GM12878 (cell line): ENCODE data around the gene AFAP1. TPM values are rescaled to one million over a fixed set of nuclear protein-coding genes. Genes with fewer than 3 reads are reported as not detected.

ENCODE experiments used
- ATAC-seq: fragments of 200-7000 bp; cut with Tn5 transposase; 3 replicates; pipeline ENCODE4 v1.9.1; 2020; ENCODE audit warnings: mild to moderate bottlenecking, moderate library complexity
- BruUV-seq: library from RNA; stranded (reverse); fragments of 400-500 nt; replicated peaks from 2 replicates; lab custom pipeline; 2021; lab: Mats Ljungman, UMichigan
- CTCF ChIA-PET: fragments of 300-600 bp; sonication (Branson Sonifier 250); formaldehyde crosslinking; extraction: SDS; loops from one replicate; lab custom pipeline; 2021; ENCODE audit warnings: inconsistent platforms; lab: Yijun Ruan, JAX
- POLR2A ChIA-PET: fragments of 350-600 bp; formaldehyde crosslinking; extraction: SDS; loops from one replicate; lab custom pipeline; 2021; ENCODE audit warnings: inconsistent platforms; lab: Charles Lee
- RAD21 ChIA-PET: fragments of 300-600 bp; sonication (Branson Sonifier 250); formaldehyde crosslinking; loops from one replicate; lab custom pipeline; 2023; ENCODE audit warnings: antibody characterized with exemption; ENCODE audit not compliant: unreplicated experiment; lab: Charles Lee
- SMC1A ChIA-PET: fragments of 300-600 bp; sonication (Branson Sonifier 250); formaldehyde crosslinking; loops from one replicate; lab custom pipeline; 2023; ENCODE audit not compliant: unreplicated experiment, uncharacterized antibody; lab: Charles Lee
- DNase-seq: peaks from one replicate; pipeline ENCODE4 v3.0.0-alpha.2; 2011; ENCODE audit warnings: low read depth, low spot score
- FAIRE-seq: peaks from 3 replicates; lab custom pipeline; 2011; peaks lifted over from hg19 to GRCh38; lab: Jason Lieb, UNC
- H2AFZ ChIP-seq: 2 replicates; pipeline ENCODE4 v1.6.0; 2011; ENCODE audit warnings: low read depth, low read length, control low read depth; ENCODE audit not compliant: control insufficient read depth
- H3K27ac ChIP-seq: 2 replicates; pipeline ENCODE4 v1.5.1; 2011; ENCODE audit warnings: control low read depth; ENCODE audit not compliant: control insufficient read depth, insufficient read depth
- H3K27me3 ChIP-seq, 2 experiments: replicated peaks in 1 of 2; 2 replicates each; pipeline versions ENCODE4 v1.6.0 to v1.6.1; 2011; ENCODE audit warnings: low read length in 1 of 2; ENCODE audit not compliant: control insufficient read depth in 2 of 2, insufficient read depth in 2 of 2
- H3K36me3 ChIP-seq, 2 experiments: 2 replicates each; pipeline ENCODE4 v1.5.1; 2011; ENCODE audit warnings: low read length in 1 of 2; ENCODE audit not compliant: control insufficient read depth in 2 of 2, insufficient read depth in 2 of 2
- H3K4me1 ChIP-seq: 2 replicates; pipeline ENCODE4 v1.6.1; 2011; ENCODE audit warnings: mild to moderate bottlenecking, low read length, moderate library complexity, mixed read lengths; ENCODE audit not compliant: control insufficient read depth, insufficient read depth
- H3K4me2 ChIP-seq: 2 replicates; pipeline ENCODE4 v1.6.0; 2011; ENCODE audit warnings: control low read depth; ENCODE audit not compliant: control insufficient read depth, insufficient read depth
- H3K4me3 ChIP-seq: fragments of 200-600 bp; sonication (generic); 2 replicates; pipeline ENCODE4 v1.5.1; 2016
- H3K79me2 ChIP-seq: 2 replicates; pipeline ENCODE4 v1.6.0; 2011; ENCODE audit warnings: low read length; ENCODE audit not compliant: control insufficient read depth, insufficient read depth
- H3K9ac ChIP-seq: 2 replicates; pipeline ENCODE4 v1.8.0; 2011; ENCODE audit warnings: low read length, control low read depth, mixed read lengths; ENCODE audit not compliant: control insufficient read depth, insufficient read depth
- H3K9me3 ChIP-seq: replicated peaks from 3 replicates; pipeline ENCODE4 v1.5.1; 2011; ENCODE audit warnings: mild to moderate bottlenecking, low read length; ENCODE audit not compliant: control insufficient read depth, insufficient read depth
- H4K20me1 ChIP-seq: 2 replicates; pipeline ENCODE4 v1.6.0; 2011; ENCODE audit not compliant: control insufficient read depth, insufficient read depth
- CEBPB ChIP-seq, 2 experiments: fragments of 150-350 bp in 1 of 2; IDR thresholded peaks; 2 replicates each; pipeline ENCODE4 v1.6.1; 2012 to 2014; ENCODE audit warnings: low read depth in 2 of 2, low read length in 2 of 2, borderline replicate concordance in 1 of 2, inconsistent platforms in 1 of 2
- CREB1 ChIP-seq: IDR thresholded peaks from 2 replicates; pipeline ENCODE4 v1.6.1; 2012; ENCODE audit warnings: low read depth, mild to moderate bottlenecking, inconsistent platforms
- LARP7 ChIP-seq: fragments of 450-650 bp; IDR thresholded peaks from 2 replicates; pipeline ENCODE4 v1.6.1; 2017; ENCODE audit warnings: mild to moderate bottlenecking
- MEF2A ChIP-seq: IDR thresholded peaks from 2 replicates; pipeline ENCODE4 v1.6.1; 2011; ENCODE audit warnings: low read depth, mild to moderate bottlenecking, low read length, moderate library complexity; ENCODE audit not compliant: insufficient read depth
- MTA2 ChIP-seq: fragments of 450-650 bp; IDR thresholded peaks from 2 replicates; pipeline ENCODE4 v1.6.1; 2016; ENCODE audit warnings: low read depth, mild to moderate bottlenecking, moderate library complexity
- NFXL1 ChIP-seq: fragments of 450-650 bp; IDR thresholded peaks from 2 replicates; pipeline ENCODE4 v1.6.1; 2017; ENCODE audit warnings: antibody characterized with exemption, mild to moderate bottlenecking, borderline replicate concordance
- RCOR1 ChIP-seq: conservative IDR thresholded peaks from 2 replicates; pipeline ENCODE4 v1.6.1; 2012; ENCODE audit warnings: low read depth, low read length, improper control_type of control experiment
- SMC3 ChIP-seq: IDR thresholded peaks from 2 replicates; pipeline ENCODE4 v1.6.1; 2011; ENCODE audit warnings: low read length, improper control_type of control experiment, borderline replicate concordance
- TCF3 ChIP-seq: IDR thresholded peaks from 2 replicates; pipeline ENCODE4 v1.6.1; 2012; ENCODE audit warnings: low read depth, mild to moderate bottlenecking, low read length, borderline replicate concordance; ENCODE audit not compliant: insufficient read depth
- WGBS: methylation state at CpG from one replicate; pipeline ENCODE4 v1.1.6; 2016; ENCODE audit warnings: low lambda C conversion rate; ENCODE audit not compliant: insufficient replicate concordance, insufficient coverage; ENCODE audit errors: missing lambda C conversion rate; 5-methylcytosine and 5-hydroxymethylcytosine counted together
- in situ Hi-C: fragments of 300-500 bp; cut with MboI; formaldehyde crosslinking; loops from 9 replicates; pipeline ENCODE4 v1.14.3; 2018; ENCODE audit warnings: mixed read lengths
- intact Hi-C: fragments of 100-400 bp; cut with micrococcal nuclease; formaldehyde crosslinking; loops from one replicate; pipeline ENCODE4 v1.14.2; 2022; ENCODE audit not compliant: unreplicated experiment
- polyA plus RNA-seq, 11 experiments: library from polyadenylated mRNA; depleted of rRNA in 4 of 11; unstranded in 6 of 11; stranded (reverse) in 5 of 11; fragments of >200 nt; fragmentation: Nextera tagmentation in 4 of 11; fragmentation: Illumina TruSeq in 1 of 11; extraction: Ambion mirVana in 4 of 11; extraction: Trizol in 1 of 11; gene quantifications; 1 replicate in 1 of 11; 2 replicates in 10 of 11; pipeline versions ENCODE4 v1.2.1 to v1.2.3, GENCODE V29; 2011 to 2016; ENCODE audit warnings: inconsistent platforms in 2 of 11, missing spikeins in 2 of 11, low read depth in 1 of 11
- total RNA-seq, 4 experiments: library from RNA; depleted of rRNA in 3 of 4; stranded (reverse); fragments of >200 nt in 3 of 4; fragmentation: Illumina TruSeq in 1 of 4; extraction: Trizol in 1 of 4; gene quantifications; 2 replicates each; pipeline versions ENCODE4 v1.2.1 to v1.2.3, GENCODE V29; 2013 to 2021
- TF ChIP-seq, protein P1 (sequence below): IDR thresholded peaks from 2 replicates; pipeline ENCODE4 v1.6.1; 2012; ENCODE audit warnings: low read depth, low read length, improper control_type of control experiment
- TF ChIP-seq, protein P2 (sequence below): IDR thresholded peaks from 2 replicates; pipeline ENCODE4 v1.6.1; 2011; ENCODE audit warnings: low read depth, low read length, improper control_type of control experiment, borderline replicate concordance
- TF ChIP-seq, protein P3 (sequence below): IDR thresholded peaks from 2 replicates; pipeline ENCODE4 v1.6.1; 2012; ENCODE audit warnings: low read depth, low read length, improper control_type of control experiment

Gene AFAP1
- total and polyA plus RNA-seq, 10 of the 15 experiments (the other 5 are each of a cell fraction or from before 2014, with no cell fraction given) = 0.02 to 0.23 (median 0.09) TPM; not detected in 1

DNA sequence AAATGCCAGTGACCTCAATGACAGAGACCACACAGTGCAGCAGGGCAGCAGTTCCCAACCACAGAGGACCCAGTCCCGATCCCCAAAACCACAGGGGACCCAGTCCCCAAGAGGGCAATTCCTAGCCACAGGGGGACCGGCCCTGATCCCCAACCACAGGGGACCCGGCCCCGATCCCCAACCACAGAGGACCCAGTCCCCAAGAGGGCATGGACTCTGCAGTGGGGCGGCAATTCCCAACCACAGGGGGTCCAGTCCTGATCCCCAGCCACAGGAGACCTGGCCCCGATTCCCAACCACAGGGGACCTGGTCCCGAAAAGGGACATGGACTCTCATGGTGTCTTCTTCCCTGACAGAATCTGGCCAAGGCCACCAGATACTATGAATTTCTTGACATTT is 136.3 kb downstream of the AFAP1 start:
- H3K9me3 ChIP-seq = no peaks in the 10 kb centered on the region; the same call in 2 of the 3 replicates
- H4K20me1 ChIP-seq = no peaks in the 10 kb centered on the region
- no peak overlapping the region for H2AFZ ChIP-seq
- ChIA-PET POLR2A (no interaction called here), CTCF (interaction anchor here (0.6 to 7.7 kb wide), 13 partner anchors 9 to 391 kb away, joined by 3 to 104 read pairs (median 5); no protein-coding TSS in a partner anchor), SMC1A (interaction anchor here (1.5 to 5.2 kb wide), 2 partner anchors 183 to 185 kb away, joined by 4 to 26 read pairs; no protein-coding TSS in a partner anchor), RAD21 (no interaction called here)
- intact Hi-C loops = loop anchor here (5.0 kb wide), 2 partner anchors 374 to 611 kb away; partner anchors contain the start of gene SORCS2
- WGBS = 33% methylated on average over 7 of the region's 7 CpGs
- in situ Hi-C loops = loop anchor here (5.0 kb wide), 2 partner anchors 36 to 184 kb away; no protein-coding TSS in a partner anchor
- no peak for TF ChIP-seq LARP7
- TF ChIP-seq, protein P1, sequence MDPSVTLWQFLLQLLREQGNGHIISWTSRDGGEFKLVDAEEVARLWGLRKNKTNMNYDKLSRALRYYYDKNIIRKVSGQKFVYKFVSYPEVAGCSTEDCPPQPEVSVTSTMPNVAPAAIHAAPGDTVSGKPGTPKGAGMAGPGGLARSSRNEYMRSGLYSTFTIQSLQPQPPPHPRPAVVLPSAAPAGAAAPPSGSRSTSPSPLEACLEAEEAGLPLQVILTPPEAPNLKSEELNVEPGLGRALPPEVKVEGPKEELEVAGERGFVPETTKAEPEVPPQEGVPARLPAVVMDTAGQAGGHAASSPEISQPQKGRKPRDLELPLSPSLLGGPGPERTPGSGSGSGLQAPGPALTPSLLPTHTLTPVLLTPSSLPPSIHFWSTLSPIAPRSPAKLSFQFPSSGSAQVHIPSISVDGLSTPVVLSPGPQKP = no peak
- TF ChIP-seq, protein P2, sequence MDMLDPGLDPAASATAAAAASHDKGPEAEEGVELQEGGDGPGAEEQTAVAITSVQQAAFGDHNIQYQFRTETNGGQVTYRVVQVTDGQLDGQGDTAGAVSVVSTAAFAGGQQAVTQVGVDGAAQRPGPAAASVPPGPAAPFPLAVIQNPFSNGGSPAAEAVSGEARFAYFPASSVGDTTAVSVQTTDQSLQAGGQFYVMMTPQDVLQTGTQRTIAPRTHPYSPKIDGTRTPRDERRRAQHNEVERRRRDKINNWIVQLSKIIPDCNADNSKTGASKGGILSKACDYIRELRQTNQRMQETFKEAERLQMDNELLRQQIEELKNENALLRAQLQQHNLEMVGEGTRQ = no peak
- no peak for TF ChIP-seq RCOR1
- TF ChIP-seq MEF2A = no peak
- TF ChIP-seq MTA2 = no peak
- TF ChIP-seq TCF3 = no peak
- TF ChIP-seq, protein P3, sequence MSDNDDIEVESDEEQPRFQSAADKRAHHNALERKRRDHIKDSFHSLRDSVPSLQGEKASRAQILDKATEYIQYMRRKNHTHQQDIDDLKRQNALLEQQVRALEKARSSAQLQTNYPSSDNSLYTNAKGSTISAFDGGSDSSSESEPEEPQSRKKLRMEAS = no peak
- no peak for TF ChIP-seq CEBPB (IDR thresholded peaks at IDR 0.05; ENCODE audit: borderline replicate concordance in 1 of 2, low read depth in 2 of 2, low read length in 2 of 2)
- no peak for TF ChIP-seq NFXL1
- TF ChIP-seq SMC3 = no peak
- TF ChIP-seq CREB1 = no peak
- no peaks in the 10 kb centered on the region for H3K4me1 ChIP-seq
- H3K4me2 ChIP-seq = no peak overlapping the region
- BruUV-seq = no TSS peak
- ATAC-seq = no peak
- H3K36me3 ChIP-seq = no peaks in the 10 kb centered on the region
- 0 out of 4 replicates have a peak, but pooled peaks cover 0 to 3% of the 10 kb centered on the region in 2 experiments for H3K27me3 ChIP-seq
- FAIRE-seq = no peak
- H3K27ac ChIP-seq = no peak overlapping the region
- H3K79me2 ChIP-seq = no peaks in the 10 kb centered on the region
- H3K4me3 ChIP-seq = no peak overlapping the region
- H3K9ac ChIP-seq = no peak overlapping the region
- no peak for DNase-seq
